Ectodermal cell (in vitro differentiated cells): ENCODE data around the gene SLC24A3.

Experiments
- H3K27ac ChIP-seq: 2 replicates; pipeline ENCODE4 v1.7.0; 2013; ENCODE audit warnings: mild to moderate bottlenecking, low read depth, low read length; ENCODE audit not compliant: insufficient read depth, poor library complexity, severe bottlenecking
- H3K27me3 ChIP-seq: 2 replicates; pipeline ENCODE4 v1.7.0; 2013; ENCODE audit warnings: mild to moderate bottlenecking, low read length; ENCODE audit not compliant: insufficient read depth, control insufficient read depth, poor library complexity, severe bottlenecking
- H3K36me3 ChIP-seq: one replicate; pipeline ENCODE4 v1.7.0; 2013; ENCODE audit warnings: low read length; ENCODE audit not compliant: control insufficient read depth, insufficient read depth
- H3K4me1 ChIP-seq: one replicate; pipeline ENCODE4 v1.7.0; 2013; ENCODE audit warnings: low read length; ENCODE audit not compliant: control insufficient read depth, insufficient read depth
- H3K4me3 ChIP-seq: 2 replicates; pipeline ENCODE4 v1.7.0; 2013; ENCODE audit warnings: low read depth, low read length, control low read depth; ENCODE audit not compliant: insufficient read depth
- H3K9me3 ChIP-seq: 2 replicates; pipeline ENCODE4 v1.7.0; 2013; ENCODE audit warnings: mild to moderate bottlenecking, low read length, moderate library complexity; ENCODE audit not compliant: control insufficient read depth
- WGBS, 2 experiments: methylation state at CpG; one replicate each; pipeline ENCODE4 v1.1.7; 2013; ENCODE audit warnings: missing lambda C conversion rate in 2 of 2; 5-methylcytosine and 5-hydroxymethylcytosine counted together

Gene SLC24A3

DNA sequence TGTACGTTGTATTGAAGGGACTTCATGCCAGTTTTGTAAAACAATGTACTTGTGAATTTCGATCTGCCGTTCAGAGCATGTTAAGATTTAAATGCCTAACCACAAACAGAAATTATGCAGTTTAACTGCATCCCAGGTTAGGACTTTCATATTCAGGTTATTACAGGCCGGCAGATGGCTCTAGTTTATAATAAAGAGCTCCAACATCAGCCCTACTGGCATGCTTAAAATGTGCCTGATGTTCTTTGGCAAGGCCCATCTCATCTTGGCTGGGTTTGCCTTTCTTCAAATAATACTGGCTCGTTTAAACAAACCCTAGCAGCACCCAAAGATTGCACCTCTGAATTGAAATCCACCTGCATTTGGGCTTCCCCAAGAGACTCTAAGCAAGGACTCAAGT, 376.3 kb downstream of the SLC24A3 start:
- Histone ChIP-seq H3K27ac (no peak overlapping the region), H3K27me3 (no peaks in the 10 kb centered on the region), H3K4me3 (no peak overlapping the region), H3K36me3 (no peaks in the 10 kb centered on the region), H3K4me1 (no peaks in the 10 kb centered on the region), H3K9me3 (no peaks in the 10 kb centered on the region)
- WGBS, 2 experiments, result 91 to 93% methylated on average over 5 of the region's 5 CpGs

- Histone ChIP-seq H3K27ac (no peak overlapping the region), H3K9me3 (no peaks in the 10 kb centered on the region), H3K36me3 (no peaks in the 10 kb centered on the region), H3K4me3 (no peak overlapping the region), H3K27me3 (no peaks in the 10 kb centered on the region), H3K4me1 (no peaks in the 10 kb centered on the region)
- 92 to 99% methylated on average over 5 of the region's 5 CpGs for WGBS, 2 experiments
Measured at GRCh38 chr20:19589787-19590362, 377.4 kb downstream of the SLC24A3 start.

- 89 to 92% methylated on average over 3 of the region's 3 CpGs for WGBS, 2 experiments
- no peak overlapping the region for H3K4me3 ChIP-seq
- H3K4me1 ChIP-seq, result no peaks in the 10 kb centered on the region
- no peaks in the 10 kb centered on the region for H3K36me3 ChIP-seq
- no peaks in the 10 kb centered on the region for H3K9me3 ChIP-seq
- no peaks in the 10 kb centered on the region for H3K27me3 ChIP-seq
- no peak overlapping the region for H3K27ac ChIP-seq
Measured at GRCh38 chr20:19590382-19590781, 377.9 kb downstream of the SLC24A3 start.

DNA sequence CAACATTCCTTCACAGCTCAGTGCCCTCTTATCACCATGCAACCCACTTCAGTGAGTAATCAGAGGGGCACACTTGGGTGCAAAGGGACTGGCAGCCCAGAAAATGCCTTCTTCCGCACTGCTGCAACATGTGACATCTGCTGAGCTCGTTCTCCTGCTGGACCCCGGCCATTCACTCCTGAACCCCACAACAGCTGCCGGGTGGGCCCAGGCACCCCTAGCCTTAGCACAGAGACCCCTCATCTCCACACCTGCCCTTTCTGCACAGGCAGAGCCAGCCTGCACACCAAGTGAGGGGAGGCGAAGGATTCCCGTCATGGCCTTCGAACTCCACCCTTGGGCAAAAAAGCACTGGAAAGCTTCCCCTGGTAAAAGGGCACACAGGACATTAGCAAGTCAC, 381.3 kb downstream of the SLC24A3 start:
- Histone ChIP-seq H3K27me3 (no peaks in the 10 kb centered on the region), H3K9me3 (no peaks in the 10 kb centered on the region), H3K4me1 (no peaks in the 10 kb centered on the region), H3K36me3 (no peaks in the 10 kb centered on the region), H3K4me3 (no peak overlapping the region), H3K27ac (no peak overlapping the region)
- 94 to 95% methylated on average over 7 of the region's 7 CpGs for WGBS, 2 experiments

GRCh38 chr20:19594896-19595295, 382.5 kb downstream of the SLC24A3 start:
- no peaks in the 10 kb centered on the region for H3K27me3 ChIP-seq
- H3K27ac ChIP-seq, result no peak overlapping the region
- no peaks in the 10 kb centered on the region for H3K36me3 ChIP-seq
- no peak overlapping the region for H3K4me3 ChIP-seq
- H3K9me3 ChIP-seq, result no peaks in the 10 kb centered on the region
- H3K4me1 ChIP-seq, result no peaks in the 10 kb centered on the region
- 94% methylated on average over 4 of the region's 4 CpGs for WGBS, 2 experiments

DNA sequence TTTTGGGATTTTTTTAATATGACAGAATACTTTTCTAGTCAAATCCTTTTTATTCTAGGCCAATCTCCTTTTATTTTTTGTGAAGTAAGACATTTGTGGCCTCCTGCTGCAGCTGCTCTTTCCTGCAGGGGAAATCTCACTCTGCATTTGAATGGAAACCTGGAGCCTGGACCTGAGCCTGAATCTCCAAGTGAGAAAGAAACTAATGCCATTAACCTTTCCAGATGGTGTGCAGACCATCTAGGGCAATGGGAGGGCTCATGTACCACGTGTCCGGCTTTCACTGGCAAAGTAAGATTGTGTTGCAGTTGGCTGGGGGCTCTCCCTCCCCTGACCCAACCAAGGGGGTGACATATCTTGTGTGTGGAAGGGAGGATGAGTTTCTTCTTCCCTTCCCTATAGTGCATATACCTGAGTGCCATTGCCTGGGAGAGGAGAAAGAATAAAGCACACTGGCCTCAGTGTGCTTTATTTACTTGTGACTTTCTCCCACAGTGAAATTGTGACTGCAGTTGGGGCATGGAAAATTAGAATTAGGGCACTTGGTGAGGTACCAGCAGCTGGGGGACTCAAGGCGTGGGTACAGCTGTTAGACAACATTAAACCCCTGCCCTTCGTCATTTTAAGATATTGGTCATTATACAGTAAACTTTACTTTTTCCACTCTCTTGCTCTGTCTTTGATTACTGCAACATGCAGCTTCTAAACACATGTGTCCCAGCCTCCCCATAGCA, 385.8 kb downstream of the SLC24A3 start:
- no peak overlapping the region for H3K27ac ChIP-seq
- no peaks in the 10 kb centered on the region for H3K9me3 ChIP-seq
- no peaks in the 10 kb centered on the region for H3K27me3 ChIP-seq
- no peaks in the 10 kb centered on the region for H3K4me1 ChIP-seq
- H3K36me3 ChIP-seq, result no peaks in the 10 kb centered on the region
- WGBS, 2 experiments, result 66 to 75% methylated on average over 4 of the region's 4 CpGs
- H3K4me3 ChIP-seq, result no peak overlapping the region

GRCh38 chr20:19599200-19599599, 386.8 kb downstream of the SLC24A3 start:
- Histone ChIP-seq H3K4me1 (no peaks in the 10 kb centered on the region), H3K4me3 (no peak overlapping the region), H3K27me3 (no peaks in the 10 kb centered on the region), H3K36me3 (no peaks in the 10 kb centered on the region), H3K27ac (no peak overlapping the region), H3K9me3 (no peaks in the 10 kb centered on the region)
- 97% methylated on average over 20 of the region's 20 CpGs for WGBS, 2 experiments

GRCh38 chr20:19600042-19600441, 387.6 kb downstream of the SLC24A3 start:
- H3K4me1 ChIP-seq, result no peaks in the 10 kb centered on the region
- 78 to 91% methylated on average over 6 to 7 of the region's 7 CpGs for WGBS, 2 experiments
- no peaks in the 10 kb centered on the region for H3K9me3 ChIP-seq
- no peaks in the 10 kb centered on the region for H3K27me3 ChIP-seq
- no peak overlapping the region for H3K27ac ChIP-seq
- H3K36me3 ChIP-seq, result no peaks in the 10 kb centered on the region
- no peak overlapping the region for H3K4me3 ChIP-seq

DNA sequence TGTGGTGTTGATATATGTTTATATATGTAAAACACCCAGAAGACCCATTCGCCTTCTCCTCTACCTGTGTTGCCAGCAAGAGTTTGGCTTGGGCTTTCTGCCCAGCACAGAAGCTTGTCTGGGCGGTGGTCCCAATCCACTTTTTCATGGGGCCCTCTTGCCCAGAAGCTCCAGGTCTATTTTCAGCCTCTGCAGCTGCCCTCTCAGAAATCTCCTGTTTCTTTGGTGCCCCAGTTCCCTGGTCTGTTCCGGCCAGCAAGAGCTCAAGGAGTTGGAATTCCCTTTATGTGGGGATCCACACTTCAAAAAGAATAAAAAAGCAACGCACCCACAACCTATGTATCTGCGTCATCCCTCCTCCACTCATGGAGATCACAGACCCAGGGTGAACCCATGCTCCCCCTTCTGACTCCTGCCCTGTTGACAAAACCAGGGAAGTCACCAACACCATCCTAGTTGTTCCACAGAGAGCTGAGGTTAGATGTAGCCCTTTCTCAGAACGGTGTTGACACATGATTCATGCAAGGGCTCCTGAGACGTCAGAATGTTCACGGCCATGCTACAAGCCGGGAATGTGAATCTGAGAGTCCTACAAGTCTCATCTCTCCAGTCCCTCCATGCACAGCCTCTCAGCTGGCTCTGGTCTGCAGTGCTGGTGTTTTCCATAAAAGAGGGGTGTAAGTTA, 388.8 kb downstream of the SLC24A3 start:
- WGBS, 2 experiments, result 87 to 89% methylated on average over 9 of the region's 9 CpGs

GRCh38 chr20:19602675-19603375, 390.4 kb downstream of the SLC24A3 start:
- H3K9me3 ChIP-seq, result no peaks in the 10 kb centered on the region
- H3K27ac ChIP-seq, result no peak overlapping the region
- H3K36me3 ChIP-seq, result no peaks in the 10 kb centered on the region
- H3K4me3 ChIP-seq, result no peak overlapping the region
- no peaks in the 10 kb centered on the region for H3K27me3 ChIP-seq
- 85% methylated on average over 9 of the region's 9 CpGs for WGBS, 2 experiments
- no peaks in the 10 kb centered on the region for H3K4me1 ChIP-seq

More for the DNA sequence above, 388.8 kb downstream of the SLC24A3 start:
- H3K9me3 ChIP-seq, result no peaks in the 10 kb centered on the region
- no peaks in the 10 kb centered on the region for H3K36me3 ChIP-seq
- no peaks in the 10 kb centered on the region for H3K27me3 ChIP-seq
- no peak overlapping the region for H3K4me3 ChIP-seq
- no peak overlapping the region for H3K27ac ChIP-seq
- H3K4me1 ChIP-seq, result no peaks in the 10 kb centered on the region
